Activated CD8-positive, alpha-beta memory T cell treated with anti-CD3 and anti-CD28 coated beads for 1 hour (primary cell): ENCODE measurements around the gene ATP6V0C.
A peak's percentile ranks its signal among the peaks of the same experiment; 100 is the strongest.

Experiments used
- DNase-seq, 2 donors: peaks; one replicate each; pipeline ENCODE4 v3.0.0-alpha.2; 2020; ENCODE audit warnings: low read depth in 1 of 2; ENCODE audit errors: extremely low read depth in 1 of 2

The ATP6V0C gene

DNA sequence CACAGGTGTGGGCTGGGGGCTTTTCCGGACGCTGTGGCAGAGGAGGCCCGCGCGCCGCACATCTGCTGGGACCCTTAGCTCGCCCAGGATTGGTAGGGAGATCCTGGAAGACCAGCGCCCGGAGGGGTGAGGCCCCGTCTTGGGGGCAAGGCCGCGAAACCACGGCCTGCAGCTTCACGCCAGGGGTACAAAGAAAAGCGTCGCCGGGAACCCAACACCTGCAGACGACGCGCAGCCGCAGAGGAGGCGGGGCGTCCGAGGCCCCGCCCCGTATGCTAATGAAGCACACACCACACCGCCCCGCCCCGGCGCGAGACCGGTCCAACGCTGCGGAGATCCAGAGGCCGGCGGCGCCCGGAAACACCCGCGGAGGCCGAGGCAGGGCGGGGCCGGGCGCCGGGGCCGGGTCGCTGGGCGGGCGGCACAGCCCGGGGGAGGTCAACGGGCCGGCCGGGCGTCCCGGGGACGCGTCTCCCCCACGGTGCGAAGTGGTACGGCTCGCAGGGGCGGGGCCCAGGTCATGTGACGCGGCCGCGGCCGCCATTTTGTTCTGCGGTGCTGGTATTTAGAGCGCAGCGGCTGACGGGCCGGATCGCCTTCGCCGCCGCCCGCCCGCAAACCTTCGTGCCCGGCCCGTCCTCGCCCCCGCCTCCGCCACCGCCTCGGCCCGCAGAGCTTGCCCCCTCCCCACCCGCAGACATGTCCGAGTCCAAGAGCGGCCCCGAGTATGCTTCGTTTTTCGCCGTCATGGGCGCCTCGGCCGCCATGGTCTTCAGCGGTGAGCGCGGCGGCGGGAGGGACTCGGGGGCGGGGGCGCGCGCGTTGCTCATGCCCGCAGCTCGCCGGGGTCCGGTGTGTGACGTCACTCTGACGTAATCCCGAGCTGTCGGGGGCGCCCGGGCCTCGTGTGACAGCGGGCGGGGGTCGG lies at the start of gene ATP6V0C:
Gene ATP6V0C (plus strand): TSS at position 548 of the 928 bp plus-strand sequence. CDS start 152 bp downstream, at position 700.
- DNase-seq = peak; percentile 76 to 87

DNA sequence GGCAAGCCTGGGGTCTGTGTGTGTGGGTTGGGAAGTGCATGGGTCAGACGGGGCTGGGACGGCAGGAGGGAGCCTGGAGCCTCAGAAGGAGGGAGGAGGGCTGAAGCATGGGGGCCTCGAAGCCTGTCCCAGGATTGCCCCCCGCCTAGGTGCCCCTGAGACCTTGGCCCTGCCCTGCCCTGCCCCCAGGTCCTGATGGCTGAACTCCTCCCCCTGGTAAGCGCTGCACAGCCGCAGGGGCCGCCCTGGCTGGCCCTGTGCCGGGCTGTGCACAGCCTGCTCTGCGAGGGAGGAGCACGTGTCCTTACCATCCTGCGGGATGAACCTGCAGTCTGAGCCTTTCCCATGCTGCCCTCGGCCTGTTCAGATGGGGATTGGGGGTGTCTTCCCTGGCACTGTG lies 49.4 kb upstream of the ATP6V0C start:
- no peak for DNase-seq

DNA sequence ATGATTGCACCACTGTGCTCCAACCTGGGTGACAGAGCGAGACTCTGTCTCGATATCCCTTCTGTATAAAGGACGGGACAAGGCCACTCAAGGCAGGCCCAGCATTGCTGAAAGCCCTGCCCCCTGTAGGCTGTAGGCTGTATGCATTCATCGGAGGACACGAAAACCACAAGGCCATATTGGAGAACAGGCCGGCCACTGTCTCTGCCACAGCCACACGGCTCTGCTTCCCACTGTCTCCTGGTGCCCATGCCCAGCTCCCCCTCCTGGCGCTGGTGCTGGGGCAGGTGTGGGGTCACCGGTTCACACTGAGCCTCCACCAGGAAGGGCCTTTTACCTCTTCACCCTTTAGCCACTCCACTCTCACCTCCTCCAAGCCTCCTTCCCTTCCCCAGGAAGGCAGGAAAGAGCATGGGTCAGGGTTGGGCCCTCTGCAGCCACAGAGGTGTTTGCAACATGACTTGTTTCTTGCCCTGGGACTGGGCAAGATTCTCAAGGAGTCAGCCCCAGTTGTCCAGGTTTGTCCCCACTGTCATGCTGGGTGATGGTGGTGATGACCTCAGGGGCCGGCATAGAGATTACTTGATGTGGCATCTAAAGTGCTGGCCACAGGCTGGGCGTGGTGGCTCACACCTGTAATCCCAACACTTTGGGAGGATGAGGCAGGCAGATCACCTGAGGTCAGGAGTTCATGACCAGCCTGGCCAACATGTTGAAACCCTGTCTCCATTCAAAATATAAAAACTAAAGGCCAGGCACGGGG lies 47.9 kb upstream of the ATP6V0C start:
- DNase-seq = no peak

DNA sequence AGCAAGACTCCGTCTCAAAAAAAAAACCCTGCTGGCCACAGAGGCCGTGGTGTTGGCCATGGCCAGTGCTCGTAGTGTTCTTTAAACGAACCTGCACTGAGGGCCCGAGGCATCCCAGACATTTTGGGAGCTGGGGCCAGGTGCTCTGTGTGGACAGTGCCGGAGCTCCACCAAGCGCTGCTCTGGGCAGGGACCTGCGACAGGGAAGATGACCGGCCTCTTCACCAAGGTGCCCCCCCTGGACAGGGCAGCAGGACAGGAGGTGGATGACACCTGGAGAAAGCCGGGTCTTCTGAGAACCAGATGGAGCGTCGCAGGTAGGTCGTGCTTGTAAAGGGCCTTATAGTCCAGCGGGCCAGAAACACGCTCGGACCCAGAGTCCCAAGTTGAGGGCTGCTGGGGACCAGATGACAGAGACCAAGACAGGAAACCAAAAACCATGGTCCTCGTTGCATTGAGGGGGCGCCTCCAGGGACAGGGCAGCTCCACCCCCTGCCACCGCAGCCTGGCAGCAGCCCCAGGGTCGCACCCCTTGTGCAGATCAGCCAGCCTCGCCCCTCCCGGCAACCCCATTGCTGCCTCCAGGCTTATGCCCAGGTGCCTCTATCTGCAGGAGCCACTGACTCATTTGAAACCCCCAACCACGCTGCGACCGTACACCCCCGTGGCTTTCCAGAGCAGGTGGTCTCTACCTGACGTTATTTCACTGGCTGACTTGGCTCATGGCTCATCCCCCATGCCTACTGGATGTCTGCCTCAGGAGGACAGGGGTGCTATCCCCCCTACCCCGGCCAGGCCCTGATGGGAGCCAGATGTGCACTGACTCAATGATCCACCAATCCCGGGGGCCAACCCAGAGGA lies 46.9 kb upstream of the ATP6V0C start:
- no peak for DNase-seq

DNA sequence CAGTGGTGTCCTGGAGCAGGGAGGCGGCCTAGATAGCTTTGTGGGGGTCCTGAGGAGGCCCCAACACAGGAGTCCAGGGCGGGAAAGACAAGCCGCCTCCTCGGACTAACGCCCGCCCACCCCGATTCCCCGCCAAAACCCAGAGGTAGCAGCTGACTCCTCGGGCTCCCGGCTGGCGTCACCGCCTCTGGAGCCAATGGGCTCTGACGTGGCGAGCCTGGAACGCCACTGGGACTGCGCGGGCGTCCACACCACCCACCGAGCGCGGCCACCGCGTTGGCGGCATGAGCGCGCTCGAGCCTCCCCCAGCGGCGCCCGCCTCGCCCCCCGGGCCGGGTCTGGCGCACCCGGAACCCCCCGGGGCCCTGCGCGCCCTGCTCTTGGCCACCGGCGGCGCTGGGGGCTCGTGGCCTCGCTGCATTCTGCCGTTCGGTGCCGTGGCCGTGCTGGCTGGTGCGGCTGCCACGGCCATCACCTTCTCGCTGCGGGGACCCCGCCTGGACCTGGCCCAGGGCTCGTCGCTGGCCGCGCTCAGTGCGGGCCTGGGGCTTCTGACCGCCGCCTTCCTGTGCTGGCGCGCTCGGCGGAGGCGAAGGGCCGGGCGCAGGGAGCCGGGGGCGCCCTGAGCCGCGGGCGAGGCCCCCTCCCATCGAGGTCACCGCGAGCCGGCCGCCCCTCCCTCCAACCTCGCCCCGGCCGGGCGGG lies 46.1 kb upstream of the ATP6V0C start:
- DNase-seq = no peak

DNA sequence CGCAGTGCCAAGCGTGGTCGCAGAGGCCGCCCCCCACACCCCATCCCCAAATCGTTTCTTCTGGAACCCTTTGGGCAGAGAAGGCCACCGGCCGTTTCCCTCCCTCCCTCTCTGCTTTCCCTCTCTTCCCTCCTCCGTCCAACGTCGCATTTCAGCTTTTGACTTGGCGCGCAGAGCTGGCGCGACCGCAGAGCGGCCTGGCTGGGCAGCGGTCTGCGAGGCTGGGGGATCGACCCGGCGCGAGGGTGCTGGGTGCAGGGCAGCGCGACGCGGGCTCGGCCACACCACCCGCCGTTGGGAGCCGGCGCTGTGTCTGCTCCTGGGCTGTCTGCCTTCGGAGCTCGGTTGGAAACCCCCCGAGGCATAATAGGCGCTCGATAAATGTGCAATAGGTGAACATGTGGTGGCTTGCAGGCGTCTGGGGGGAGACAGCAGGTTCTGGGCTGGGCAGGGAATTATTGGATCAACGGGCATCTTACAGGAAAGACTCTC lies 45.5 kb upstream of the ATP6V0C start:
- no peak for DNase-seq

DNA sequence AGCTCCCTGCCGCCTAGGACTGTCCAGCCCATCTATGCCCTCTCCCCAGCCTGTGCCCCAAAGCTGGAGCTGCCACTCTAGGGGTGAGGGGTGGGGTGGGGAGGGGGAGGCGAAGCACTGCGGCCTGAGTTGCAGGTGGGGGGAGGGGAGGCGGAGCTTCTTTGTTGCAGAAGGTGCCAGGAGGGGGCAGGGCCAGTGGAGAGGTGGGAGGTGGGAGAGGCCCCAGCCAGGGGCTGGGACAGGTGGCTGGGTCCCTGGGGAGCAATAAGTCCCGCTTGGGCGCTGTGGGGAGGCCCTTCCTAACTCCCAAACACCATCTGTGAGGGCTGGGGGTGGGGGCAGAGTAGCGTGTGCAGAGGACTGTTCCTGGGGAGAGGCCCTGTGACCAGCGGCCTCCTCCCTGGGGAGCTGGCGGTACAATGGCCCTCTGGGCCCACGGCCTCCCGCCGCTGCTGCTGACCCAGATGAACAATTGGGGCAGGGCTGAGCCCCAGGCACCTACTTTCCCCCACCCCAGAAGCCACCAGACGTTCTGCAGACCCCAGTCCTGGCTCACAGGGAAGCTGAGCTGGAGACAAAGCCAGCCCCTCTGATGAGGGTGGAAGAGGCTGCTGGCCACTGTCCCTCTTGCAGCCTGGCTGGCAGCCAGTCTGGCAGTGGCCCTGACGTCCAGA lies 44.9 kb upstream of the ATP6V0C start:
- no peak for DNase-seq

DNA sequence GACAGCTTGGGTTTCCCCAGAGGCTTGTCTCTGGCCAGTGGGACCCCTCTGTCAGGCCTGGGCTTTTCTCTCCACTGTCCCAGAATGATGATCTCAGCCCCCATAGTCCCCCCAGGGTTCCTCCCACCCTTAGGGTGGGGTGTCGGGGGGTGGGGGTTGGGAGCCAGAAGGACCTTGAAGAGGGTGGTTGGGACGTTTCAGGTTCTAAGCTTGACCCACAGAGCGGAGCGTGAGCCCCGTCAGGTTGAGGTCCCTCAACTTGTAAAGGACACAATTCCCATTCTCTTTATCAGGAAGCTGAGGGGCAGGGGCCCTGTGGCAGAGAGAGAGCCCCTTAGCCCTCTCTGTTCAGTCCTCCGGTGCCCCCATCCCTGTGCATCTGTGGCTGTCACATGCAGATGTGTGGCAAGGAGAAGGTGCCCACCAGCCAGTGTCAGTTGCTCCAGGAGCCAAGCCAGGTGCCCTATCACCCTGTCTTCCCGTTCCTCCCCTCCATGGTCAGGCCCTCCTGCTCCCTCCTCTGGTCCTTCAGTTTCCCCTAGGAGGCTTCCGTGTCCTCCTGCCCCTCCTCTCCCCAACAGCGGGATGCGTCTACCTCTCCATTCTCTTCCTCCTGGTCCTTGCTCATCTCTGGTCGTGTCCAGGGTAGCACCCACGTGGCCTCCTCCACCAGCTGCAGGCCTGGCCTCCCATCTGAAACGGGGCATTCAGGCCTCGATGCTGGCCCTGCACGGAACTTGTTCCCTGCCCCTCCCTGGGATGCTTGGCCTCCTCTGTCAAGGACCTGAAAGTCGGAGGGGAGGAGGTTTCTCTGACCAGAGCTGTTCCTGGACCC lies 44.1 kb upstream of the ATP6V0C start:
- DNase-seq = no peak

DNA sequence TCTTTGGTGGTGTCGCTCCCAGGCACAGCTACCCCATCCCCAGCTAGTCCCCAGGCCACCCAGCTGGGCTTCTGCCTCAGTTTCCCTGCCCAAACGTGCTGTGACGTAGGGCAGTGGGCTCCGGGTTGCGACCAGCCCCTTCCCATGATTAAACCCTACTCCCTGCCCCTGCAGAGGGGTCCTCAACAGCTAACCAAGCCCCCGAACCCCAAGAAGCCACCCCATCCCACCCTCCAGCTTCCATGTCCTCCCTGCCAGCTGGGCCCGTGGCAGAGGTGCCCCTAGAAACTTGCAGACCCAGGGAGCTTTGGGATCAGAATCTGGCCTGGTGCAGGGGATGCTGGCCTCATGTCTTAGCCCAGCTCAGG lies 43.5 kb upstream of the ATP6V0C start:
- DNase-seq = no peak

DNA sequence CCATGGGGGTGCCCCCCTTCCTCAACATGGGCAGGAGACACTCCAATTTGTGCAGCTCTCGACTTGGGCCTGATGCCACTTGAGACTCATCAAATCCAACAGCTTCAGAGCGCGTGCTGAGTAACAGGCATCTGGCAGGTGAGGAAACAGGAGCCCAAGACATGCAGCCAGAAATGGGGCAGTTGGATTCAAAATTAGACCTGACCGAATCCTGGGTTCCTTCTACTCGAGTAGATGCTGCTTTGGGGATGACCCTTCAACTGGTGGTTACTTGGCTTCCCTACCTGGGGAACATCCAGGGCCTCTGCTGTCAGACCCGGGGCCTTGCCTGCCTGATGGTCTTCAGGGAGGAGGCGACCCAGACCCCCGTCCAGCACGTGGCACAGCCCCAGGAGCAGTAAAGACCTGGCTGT lies 43.1 kb upstream of the ATP6V0C start:
- no peak for DNase-seq

DNA sequence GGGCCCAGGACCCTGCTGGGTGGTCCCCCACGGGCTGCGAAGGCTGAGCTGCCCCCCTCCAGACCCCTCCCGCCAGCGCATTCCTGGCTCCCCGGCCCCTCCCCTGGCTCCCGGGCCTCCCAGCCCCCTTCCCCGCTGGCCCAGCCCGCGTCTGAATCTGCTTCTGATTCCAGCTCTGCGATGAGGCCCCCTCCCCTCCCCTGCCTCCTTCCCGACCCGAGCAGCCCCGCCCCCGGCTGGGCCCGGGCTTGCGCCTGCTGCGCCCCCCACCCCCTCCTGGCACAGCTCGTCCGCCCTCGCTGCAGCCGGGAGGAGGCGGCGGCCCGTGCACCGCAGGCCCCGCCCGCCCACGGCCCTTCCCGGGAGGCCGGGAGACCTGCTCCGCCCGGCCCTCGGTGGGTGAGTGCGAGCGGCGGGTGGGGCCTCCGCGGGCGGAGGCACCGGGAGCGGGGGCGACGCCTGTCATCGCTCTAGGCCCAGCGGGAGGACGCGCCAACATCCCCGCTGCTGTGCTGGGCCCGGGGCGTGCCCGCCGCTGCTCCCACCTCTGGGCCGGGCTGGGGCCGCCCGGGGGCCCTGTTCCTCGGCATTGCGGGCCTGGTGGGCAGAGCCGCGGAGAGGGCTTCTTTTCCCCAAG lies 42.6 kb upstream of the ATP6V0C start, which contains the start of gene NTN3:
Gene NTN3 (plus strand): TSS at position 282 of the 637 bp plus-strand sequence. CDS start 405 bp downstream, outside the sequence.
- DNase-seq = no peak

DNA sequence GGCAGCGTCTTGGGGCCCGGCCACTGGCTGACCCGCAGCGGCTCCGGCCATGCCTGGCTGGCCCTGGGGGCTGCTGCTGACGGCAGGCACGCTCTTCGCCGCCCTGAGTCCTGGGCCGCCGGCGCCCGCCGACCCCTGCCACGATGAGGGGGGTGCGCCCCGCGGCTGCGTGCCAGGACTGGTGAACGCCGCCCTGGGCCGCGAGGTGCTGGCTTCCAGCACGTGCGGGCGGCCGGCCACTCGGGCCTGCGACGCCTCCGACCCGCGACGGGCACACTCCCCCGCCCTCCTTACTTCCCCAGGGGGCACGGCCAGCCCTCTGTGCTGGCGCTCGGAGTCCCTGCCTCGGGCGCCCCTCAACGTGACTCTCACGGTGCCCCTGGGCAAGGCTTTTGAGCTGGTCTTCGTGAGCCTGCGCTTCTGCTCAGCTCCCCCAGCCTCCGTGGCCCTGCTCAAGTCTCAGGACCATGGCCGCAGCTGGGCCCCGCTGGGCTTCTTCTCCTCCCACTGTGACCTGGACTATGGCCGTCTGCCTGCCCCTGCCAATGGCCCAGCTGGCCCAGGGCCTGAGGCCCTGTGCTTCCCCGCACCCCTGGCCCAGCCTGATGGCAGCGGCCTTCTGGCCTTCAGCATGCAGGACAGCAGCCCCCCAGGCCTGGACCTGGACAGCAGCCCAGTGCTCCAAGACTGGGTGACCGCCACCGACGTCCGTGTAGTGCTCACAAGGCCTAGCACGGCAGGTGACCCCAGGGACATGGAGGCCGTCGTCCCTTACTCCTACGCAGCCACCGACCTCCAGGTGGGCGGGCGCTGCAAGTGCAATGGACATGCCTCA lies 41.9 kb upstream of the ATP6V0C start:
- DNase-seq = no peak

DNA sequence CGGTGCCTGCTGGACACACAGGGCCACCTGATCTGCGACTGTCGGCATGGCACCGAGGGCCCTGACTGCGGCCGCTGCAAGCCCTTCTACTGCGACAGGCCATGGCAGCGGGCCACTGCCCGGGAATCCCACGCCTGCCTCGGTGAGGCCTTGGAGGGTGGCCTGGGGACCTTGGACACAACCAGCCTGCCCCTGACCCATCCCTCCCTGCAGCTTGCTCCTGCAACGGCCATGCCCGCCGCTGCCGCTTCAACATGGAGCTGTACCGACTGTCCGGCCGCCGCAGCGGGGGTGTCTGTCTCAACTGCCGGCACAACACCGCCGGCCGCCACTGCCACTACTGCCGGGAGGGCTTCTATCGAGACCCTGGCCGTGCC lies 41.3 kb upstream of the ATP6V0C start:
- no peak for DNase-seq

DNA sequence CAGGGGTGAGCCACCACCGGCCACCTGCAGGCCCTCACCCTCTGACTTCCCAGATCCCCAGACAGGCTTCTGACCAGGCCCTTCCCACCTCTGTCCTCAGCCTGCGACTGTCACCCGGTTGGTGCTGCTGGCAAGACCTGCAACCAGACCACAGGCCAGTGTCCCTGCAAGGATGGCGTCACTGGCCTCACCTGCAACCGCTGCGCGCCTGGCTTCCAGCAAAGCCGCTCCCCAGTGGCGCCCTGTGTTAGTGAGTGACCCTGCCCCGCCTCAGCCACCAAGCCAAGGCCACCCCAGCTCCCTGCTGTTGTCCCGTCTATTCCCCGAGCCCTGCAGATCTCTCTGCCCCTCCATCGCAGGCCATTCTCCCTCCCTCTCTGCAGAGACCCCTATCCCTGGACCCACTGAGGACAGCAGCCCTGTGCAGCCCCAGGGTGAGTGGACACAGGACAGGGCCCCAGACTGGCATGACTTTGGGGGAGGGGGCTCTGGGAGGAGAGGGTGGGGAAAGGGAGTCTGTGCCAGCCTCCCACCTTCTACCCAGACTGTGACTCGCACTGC lies 40.8 kb upstream of the ATP6V0C start:
- DNase-seq = no peak

DNA sequence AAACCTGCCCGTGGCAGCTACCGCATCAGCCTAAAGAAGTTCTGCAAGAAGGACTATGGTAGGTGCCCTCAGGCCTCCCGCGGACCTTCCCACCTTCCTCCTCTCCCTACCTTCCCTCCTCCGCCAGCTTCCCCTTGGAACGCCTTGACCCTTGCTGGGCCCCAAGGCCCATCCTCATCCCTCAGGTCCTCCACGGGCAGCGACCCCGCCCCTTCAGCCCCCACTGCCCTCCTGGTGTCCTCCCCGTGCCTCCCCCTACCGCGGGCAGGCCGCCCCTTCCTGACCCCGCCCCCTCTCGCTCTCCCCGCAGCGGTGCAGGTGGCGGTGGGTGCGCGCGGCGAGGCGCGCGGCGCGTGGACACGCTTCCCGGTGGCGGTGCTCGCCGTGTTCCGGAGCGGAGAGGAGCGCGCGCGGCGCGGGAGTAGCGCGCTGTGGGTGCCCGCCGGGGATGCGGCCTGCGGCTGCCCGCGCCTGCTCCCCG lies 40.3 kb upstream of the ATP6V0C start:
- no peak for DNase-seq

DNA sequence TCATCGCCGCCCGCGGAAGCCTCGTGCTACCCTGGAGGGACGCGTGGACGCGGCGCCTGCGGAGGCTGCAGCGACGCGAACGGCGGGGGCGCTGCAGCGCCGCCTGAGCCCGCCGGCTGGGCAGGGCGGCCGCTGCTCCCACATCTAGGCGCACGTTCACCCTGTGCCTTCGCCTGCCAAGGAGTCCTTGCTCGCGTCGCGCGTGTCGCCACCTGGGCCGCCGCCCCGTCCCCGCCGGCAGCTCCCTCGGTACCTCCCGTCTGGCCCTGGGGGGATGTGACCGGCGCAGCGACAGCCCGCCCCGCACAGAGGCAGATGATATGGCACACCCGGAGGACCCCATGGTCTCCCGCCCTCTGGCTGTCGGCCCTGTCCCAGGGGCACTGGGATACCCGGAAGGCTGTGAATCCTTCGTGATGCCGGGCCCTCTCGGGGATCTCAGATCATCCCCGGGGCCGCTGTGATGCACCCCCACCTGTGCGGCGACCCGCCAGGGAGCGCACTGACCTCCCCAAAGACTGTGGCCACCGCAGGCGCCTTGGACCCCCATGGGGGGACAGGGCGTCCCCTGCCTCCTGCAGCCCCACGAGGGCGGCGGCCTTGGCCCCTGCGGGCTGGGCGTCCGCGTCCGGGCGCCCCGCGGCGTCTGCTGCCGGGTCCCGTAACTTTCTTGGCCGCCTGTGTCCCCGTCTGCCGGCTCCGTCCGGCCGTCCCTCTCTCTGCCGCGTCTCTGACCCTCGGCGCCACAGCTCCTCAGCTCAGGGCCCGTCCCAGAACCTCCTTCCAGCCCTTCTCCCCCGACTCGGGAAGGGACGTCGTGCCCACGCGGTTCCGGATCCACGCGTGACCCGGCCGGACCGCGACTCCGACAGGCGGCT lies 39.5 kb upstream of the ATP6V0C start:
- DNase-seq = peak; percentile 23 to 40
